HG03460 (cell line): Measurements from ENCODE around the gene TRIM28.
A peak's percentile ranks its signal among the peaks of the same experiment; 100 is the strongest.
"Not testable (repeated sequence)": the region's sequence is repeated elsewhere in the genome, so short reads cannot be mapped to it uniquely, and the experiment has no call there.

Source experiments
- ATAC-seq: cut with Tn5 transposase; IDR thresholded peaks from one replicate; pipeline ENCODE4 v1.9.1; 2021; ENCODE audit not compliant: unreplicated experiment

Gene TRIM28

DNA sequence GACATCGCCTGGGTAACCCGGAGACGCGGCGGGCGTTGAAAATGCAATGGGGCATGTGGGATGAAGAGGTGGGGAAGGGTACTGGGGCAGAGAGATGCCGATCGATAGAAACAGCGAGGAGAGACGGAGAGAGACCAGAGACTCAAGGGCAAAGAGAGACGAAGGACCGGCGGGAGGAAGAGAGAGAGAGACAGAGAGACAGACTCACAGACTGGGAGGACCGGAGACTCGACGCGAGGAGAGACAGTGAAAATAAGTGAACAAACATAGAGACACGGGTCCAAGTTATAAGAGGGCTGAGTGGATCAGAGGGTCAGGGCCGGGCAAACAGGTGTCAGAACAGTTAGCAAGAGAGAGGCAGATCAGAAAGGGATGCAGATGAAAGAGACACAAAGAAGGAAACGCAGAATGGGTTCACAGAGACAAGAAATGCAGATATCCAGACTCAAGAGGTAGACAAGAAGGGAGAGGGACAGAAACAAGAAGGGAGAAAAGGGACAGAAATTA is 29.8 kb downstream of the TRIM28 start:
- no peak for ATAC-seq

GRCh38 chr19:58575183-58576041 is 31.5 kb downstream of the TRIM28 start:
- ATAC-seq, result peak; percentile 36

DNA sequence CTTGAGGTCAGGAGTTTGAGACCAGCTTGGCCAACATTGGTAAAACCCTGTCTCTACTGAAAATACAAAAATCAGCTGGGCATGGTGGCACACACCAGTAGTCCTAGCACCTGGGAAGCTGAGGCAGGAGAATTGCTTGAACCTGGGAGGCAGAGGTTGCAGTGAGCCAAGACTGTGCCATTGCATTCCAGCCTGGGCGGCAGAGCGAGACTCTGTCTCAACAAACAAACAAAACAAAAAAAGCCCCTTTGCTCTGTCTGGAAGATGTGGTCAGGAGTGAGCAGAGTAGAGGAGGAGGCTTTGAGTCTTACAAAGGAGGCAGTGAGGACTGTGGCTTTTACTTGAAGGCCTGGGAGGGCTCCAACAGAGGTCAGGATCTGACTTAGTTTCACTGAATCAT is 33.7 kb downstream of the TRIM28 start:
- ATAC-seq, result not testable (repeated sequence)

DNA sequence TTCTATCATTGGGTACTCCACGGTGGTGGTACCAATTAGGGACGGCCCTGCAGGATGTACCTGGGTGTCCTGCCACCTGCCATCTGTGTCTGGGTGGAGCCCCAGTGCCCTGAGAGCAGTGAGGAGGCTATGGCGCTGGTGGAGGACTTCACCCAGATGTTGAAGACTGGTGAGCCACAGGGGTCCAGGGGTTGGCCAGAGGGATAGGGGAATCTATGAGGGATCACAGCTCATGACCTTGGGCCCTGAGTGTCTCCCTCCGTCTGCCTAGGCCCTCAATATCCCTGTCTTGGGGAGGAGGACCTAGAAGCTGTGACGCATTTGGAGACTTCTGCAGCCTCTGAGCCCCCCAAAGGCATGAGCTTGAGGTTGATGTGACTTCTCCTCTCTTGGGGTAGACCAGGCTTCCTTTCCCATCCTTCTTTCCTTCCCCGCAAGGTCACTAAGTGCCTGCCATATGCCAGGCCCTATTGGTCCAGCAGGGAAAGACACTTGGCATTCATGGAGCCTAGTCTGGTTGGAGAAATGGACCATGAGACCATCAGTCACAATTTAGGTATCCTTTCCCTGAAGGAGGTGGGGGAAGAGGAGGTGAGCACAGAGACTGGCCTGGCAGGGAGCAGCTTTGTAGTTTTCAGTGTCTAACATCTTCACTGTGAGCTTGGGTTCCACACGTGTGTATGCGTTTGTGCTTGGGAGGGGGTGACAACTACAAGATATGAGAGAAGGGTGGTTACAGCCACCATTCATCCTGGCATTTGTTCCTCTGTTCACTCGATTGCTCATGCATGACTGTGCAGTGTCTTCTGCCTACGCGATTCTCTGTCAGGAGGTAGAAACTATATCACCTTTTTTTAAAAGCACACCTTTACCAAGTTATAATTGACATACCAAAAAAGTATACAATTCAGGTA is 34.4 kb downstream of the TRIM28 start:
- no peak for ATAC-seq

GRCh38 chr19:58579473-58580142 is 35.7 kb downstream of the TRIM28 start:
- ATAC-seq, result no peak

DNA sequence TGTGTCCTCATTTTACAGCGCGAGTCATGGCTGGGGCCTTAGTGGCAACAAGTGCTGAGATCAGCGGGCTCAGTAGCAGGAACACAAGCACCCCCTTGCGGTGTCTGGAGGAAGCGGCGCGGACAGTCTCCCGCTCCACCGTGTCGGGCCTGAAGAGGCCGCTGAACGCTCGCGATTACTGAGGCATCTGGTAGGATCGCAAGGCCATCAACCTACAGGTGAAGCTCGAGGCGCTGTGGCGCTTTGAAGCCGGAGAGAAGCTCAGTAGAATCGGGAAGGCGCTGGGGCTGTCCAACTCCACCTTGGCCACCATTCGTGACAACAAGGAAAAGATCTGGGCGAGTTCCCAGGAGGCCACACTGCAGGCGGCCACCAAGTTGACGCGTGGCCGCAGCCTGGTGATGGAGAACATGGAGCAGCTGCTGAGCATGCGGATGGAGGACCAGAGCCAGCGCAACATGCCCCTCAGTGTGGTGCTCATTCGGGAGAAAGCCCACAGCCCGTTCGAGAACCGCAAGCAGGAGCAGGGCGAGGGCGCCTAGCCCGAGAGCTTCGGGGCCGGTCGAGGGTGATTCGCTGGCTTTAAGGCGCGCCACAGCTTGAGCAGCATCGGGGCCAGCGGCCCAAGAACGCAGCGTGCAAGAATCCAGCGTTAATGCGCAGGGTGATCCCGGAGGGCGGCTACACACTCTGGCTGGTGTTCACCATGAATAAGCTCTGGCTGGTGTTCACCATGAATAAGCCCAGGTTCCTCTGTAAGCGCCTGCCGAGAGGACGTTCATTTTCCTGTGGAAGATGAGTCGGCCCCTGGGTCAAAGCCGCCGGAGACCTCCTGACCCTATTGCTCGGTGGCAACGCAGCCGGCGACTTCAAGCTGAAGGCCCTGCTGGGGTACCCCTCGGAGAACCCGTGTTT is 37.6 kb downstream of the TRIM28 start:
- ATAC-seq, result peak; percentile 64

DNA sequence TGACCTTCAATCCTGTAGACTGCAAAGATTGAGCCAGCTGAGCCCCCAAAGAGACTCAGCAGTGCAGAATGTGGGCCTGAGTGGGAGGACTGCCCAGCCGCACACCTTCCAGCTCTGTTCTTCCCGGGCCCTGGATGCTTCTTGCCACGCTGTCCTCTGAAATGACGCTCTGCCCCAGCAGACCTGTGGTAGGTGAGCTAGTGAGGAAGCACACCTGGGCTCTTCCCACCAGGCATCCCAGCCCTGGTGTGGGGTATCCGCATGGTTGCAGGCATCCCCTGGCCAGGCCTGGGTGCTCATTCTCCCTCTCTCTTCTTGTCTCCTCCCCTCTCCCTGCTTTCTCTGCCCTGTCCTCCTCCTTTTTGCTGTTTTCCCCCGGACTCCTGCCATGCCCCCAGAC is 39.1 kb downstream of the TRIM28 start:
- no peak for ATAC-seq

- ATAC-seq, result no peak
Measured at GRCh38 chr19:58584498-58585441, 40.9 kb downstream of the TRIM28 start.

GRCh38 chr19:58585442-58586132 is 41.7 kb downstream of the TRIM28 start:
- no peak for ATAC-seq

DNA sequence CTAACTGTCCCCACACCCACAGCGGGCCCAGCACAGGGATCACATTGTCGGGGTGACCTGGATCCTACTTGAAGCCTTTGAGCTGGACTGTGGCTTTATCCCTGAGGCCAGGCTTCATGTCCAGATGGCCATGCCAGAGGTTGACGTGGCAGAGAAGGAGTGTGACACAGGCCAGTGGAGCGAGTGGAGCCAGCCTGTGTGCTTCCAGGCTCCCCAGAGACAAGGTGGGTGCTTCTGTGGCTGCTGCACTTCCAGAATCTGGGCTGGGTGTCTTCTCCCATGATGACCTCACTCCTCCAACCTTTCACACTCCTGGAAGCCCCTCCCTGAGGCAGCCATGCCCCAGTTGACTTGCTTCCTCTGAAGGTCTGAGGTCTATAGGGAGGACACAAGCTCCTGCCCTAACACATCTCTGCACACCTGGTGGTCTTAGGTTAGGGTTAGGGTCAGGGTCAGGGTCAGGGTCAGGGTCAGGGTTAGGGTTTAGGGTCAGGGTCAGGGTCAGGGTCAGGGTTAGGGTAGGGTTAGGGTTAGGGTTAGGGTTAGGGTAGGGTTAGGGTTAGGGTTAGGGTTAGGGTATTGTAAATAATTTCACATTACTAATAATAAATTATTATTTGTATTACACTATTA is 42.4 kb downstream of the TRIM28 start:
- no peak for ATAC-seq
